Calu3 (cell line): ENCODE results near the gene SNX30. TPM values are rescaled to one million over a fixed set of nuclear protein-coding genes. Genes with fewer than 3 reads are reported as not detected.

Experiments used
- BruUV-seq: library from RNA; stranded (reverse); fragments of 400-500 nt; replicated peaks from 2 replicates; lab custom pipeline; 2021; lab: Mats Ljungman, UMichigan
- CTCF ChIA-PET: fragments of 300-600 bp; sonication (Branson Sonifier 250); formaldehyde crosslinking; loops from one replicate; lab custom pipeline; 2022; ENCODE audit warnings: antibody characterized with exemption; lab: Charles Lee
- DNase-seq: peaks from one replicate; pipeline ENCODE4 v3.0.0; 2022
- H3K27ac Mint-ChIP-seq: one replicate; pipeline ENCODE4 v1.8.0; 2022; ENCODE audit warnings: mixed read lengths; ENCODE audit not compliant: unreplicated experiment
- H3K27me3 Mint-ChIP-seq: one replicate; pipeline ENCODE4 v1.8.0; 2022; ENCODE audit warnings: mixed read lengths; ENCODE audit not compliant: unreplicated experiment
- H3K36me3 Mint-ChIP-seq: one replicate; pipeline ENCODE4 v1.8.0; 2022; ENCODE audit warnings: mild to moderate bottlenecking, moderate library complexity, mixed read lengths; ENCODE audit not compliant: insufficient read depth, unreplicated experiment
- H3K4me1 Mint-ChIP-seq: one replicate; pipeline ENCODE4 v1.8.0; 2022; ENCODE audit warnings: mild to moderate bottlenecking, low read depth, mixed read lengths; ENCODE audit not compliant: unreplicated experiment
- H3K4me3 Mint-ChIP-seq: one replicate; pipeline ENCODE4 v1.8.0; 2022; ENCODE audit warnings: mild to moderate bottlenecking, low read depth, moderate library complexity, mixed read lengths; ENCODE audit not compliant: unreplicated experiment
- H3K9me3 Mint-ChIP-seq: one replicate; pipeline ENCODE4 v1.8.0; 2022; ENCODE audit warnings: low read depth, mixed read lengths; ENCODE audit not compliant: unreplicated experiment
- intact Hi-C: fragments of 100-400 bp; cut with micrococcal nuclease; formaldehyde crosslinking; loops from one replicate; pipeline ENCODE4 v1.10.0; 2022; ENCODE audit not compliant: unreplicated experiment
- total RNA-seq: library from RNA; stranded (reverse); gene quantifications from 2 replicates; pipeline ENCODE4 v1.2.3, GENCODE V29; 2022
- TF ChIP-seq, protein P1 (sequence below): fragments of 200-600 bp; IDR thresholded peaks from one replicate; pipeline ENCODE4 v1.8.0; 2022; ENCODE audit warnings: antibody characterized with exemption; ENCODE audit not compliant: unreplicated experiment

Gene SNX30
- total RNA-seq, 1 experiment from 2014 or later, result 8.7 TPM

DNA sequence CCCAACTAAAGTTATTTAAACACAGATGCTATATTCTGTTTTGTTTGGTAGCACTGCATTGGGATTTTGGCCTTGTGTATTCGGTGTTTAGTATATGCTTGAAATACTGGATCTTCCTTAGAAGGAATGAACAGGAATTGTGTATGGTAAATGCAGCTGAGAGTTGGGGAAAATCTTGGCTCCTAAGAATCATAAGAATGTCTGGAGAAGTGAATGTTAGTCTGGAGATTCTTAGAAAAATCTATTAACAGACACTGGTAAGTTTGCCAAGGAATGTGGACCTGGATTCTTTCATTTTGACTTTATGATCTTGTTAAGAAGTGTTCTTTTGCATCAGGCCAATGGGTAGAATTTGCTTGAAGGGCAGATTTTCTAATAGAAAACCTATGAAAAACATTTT, 38.9 kb downstream of the SNX30 start:
- no peak for DNase-seq
- TF ChIP-seq, protein P1, sequence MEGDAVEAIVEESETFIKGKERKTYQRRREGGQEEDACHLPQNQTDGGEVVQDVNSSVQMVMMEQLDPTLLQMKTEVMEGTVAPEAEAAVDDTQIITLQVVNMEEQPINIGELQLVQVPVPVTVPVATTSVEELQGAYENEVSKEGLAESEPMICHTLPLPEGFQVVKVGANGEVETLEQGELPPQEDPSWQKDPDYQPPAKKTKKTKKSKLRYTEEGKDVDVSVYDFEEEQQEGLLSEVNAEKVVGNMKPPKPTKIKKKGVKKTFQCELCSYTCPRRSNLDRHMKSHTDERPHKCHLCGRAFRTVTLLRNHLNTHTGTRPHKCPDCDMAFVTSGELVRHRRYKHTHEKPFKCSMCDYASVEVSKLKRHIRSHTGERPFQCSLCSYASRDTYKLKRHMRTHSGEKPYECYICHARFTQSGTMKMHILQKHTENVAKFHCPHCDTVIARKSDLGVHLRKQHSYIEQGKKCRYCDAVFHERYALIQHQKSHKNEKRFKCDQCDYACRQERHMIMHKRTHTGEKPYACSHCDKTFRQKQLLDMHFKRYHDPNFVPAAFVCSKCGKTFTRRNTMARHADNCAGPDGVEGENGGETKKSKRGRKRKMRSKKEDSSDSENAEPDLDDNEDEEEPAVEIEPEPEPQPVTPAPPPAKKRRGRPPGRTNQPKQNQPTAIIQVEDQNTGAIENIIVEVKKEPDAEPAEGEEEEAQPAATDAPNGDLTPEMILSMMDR, result no peak
- H3K27ac Mint-ChIP-seq, result no peak overlapping the region
- no TSS peak for BruUV-seq
- intact Hi-C loops, result no loop called here
- H3K4me3 Mint-ChIP-seq, result no peak overlapping the region
- CTCF ChIA-PET, result no interaction called here
- H3K9me3 Mint-ChIP-seq, result no peaks in the 10 kb centered on the region
- no peaks in the 10 kb centered on the region for H3K27me3 Mint-ChIP-seq
- peaks cover 26% of the 10 kb centered on the region for H3K4me1 Mint-ChIP-seq
- H3K36me3 Mint-ChIP-seq, result no peaks in the 10 kb centered on the region

DNA sequence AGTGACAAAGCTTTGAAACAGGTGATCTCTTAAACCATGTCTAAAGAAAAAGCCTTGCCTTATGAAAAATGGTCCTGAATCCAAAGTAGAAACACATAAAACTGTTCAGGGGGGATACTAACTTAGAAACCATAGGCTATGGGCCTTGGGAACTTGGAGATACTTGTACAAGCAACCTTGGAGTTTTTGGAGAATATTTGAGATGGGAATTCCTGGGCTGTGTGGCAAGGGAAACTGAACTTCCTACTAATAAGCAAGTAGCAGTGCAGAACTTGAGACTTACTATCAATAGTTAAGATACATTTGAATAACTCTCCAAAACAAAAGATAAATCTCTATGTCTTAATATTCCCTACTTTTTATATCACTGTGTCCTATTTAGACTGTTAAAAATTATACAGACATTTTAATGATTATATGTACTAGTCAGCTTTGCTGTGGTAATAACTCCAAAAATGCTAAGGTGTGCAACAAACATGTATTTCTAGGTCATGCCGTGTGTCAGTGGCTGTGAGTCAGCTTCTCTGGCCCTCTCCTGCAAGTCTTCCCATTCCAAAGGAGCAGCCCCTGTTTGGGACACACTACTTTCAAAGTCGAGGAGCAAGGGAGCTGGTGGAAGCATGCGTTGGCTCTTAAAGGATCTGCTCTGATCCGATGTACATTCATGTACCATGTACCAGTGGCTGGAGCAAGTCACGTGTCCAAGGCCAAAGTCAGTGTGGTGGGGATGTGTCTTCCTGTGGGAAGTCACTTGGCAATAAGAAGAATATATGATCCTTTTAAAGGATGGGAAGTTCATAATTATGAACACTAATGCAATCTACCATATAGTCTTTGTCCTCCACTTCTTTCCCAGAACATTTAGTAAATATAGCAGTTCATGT, 39.6 kb downstream of the SNX30 start:
- Mint-ChIP-seq H3K27me3 (no peaks in the 10 kb centered on the region), H3K4me1 (peaks cover 23% of the 10 kb centered on the region), H3K4me3 (no peak overlapping the region), H3K36me3 (no peaks in the 10 kb centered on the region), H3K27ac (no peak overlapping the region), H3K9me3 (no peaks in the 10 kb centered on the region)
- TF ChIP-seq, protein P1, result no peak
- CTCF ChIA-PET, result no interaction called here
- no TSS peak for BruUV-seq
- intact Hi-C loops, result loop anchor here (5.0 kb wide), 2 partner anchors 38 to 73 kb away; partner anchors contain the start of genes INIP and SNX30
- DNase-seq, result no peak

DNA sequence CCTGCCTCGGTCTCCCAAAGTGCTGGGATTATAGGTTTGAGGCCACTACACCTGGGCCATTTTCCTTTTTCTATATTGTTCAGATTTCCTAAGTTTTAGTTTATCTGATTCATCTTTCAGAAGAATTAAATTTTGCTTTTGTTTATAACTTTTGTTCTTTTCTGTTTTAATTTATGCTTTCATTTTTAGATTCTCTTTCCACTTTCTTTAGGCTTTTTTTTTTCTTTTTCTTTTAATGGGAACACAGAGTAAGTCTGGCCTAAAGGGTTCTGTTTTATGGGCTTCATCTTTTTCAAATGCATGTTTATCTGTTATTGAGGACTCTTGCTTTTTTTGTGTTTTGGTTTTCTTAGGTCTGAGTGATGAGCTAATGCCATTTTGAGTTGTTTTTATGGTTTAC, 42.1 kb downstream of the SNX30 start:
- H3K27ac Mint-ChIP-seq, result no peak overlapping the region
- H3K9me3 Mint-ChIP-seq, result no peaks in the 10 kb centered on the region
- no peaks in the 10 kb centered on the region for H3K36me3 Mint-ChIP-seq
- DNase-seq, result no peak
- peaks cover 13% of the 10 kb centered on the region for H3K4me1 Mint-ChIP-seq
- intact Hi-C loops, result loop anchor here (5.0 kb wide), 2 partner anchors 40 to 75 kb away; partner anchors contain the start of genes INIP and SNX30
- H3K27me3 Mint-ChIP-seq, result no peaks in the 10 kb centered on the region
- CTCF ChIA-PET, result interaction anchor here (0.6 to 1.0 kb wide), 2 partner anchors 69 to 75 kb away, joined by 7 read pairs; partner anchors contain the start of gene INIP
- H3K4me3 Mint-ChIP-seq, result no peak overlapping the region
- TF ChIP-seq, protein P1, result no peak
- no TSS peak for BruUV-seq

DNA sequence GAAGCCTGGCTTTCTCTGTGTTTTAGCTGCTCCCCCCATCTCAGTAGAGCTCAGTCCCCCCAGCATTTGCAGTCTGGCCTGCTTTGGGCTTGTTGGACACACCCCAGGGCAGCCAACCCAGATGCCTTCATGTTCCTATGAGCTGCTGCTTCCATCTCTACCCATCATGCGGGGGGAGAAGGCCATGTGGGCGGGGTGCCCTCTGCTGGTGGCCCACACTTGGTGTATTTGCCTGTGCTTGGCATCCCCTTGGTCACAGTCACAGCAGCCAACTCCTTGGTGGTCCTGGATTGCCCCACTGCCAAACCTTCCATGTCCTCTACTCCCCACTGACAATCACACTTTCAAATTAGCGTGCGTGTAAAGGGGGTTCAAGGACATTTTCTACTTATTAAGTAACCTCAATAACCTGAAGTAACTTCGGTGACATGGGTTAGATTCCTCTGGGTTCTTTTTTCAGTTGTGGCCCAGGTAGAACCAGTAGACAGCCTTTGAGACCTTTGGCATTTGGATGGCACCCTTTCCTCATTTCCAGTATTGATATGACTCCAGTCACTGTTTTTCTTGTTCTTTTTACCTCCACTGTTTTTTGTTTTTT, 42.8 kb downstream of the SNX30 start:
- CTCF ChIA-PET, result interaction anchor here (0.6 to 1.0 kb wide), 2 partner anchors 69 to 76 kb away, joined by 7 read pairs; partner anchors contain the start of gene INIP
- H3K4me1 Mint-ChIP-seq, result peaks cover 13% of the 10 kb centered on the region
- no peaks in the 10 kb centered on the region for H3K27me3 Mint-ChIP-seq
- no peak overlapping the region for H3K27ac Mint-ChIP-seq
- BruUV-seq, result no TSS peak
- no peaks in the 10 kb centered on the region for H3K9me3 Mint-ChIP-seq
- H3K4me3 Mint-ChIP-seq, result no peak overlapping the region
- H3K36me3 Mint-ChIP-seq, result no peaks in the 10 kb centered on the region
- TF ChIP-seq, protein P1, result peak; percentile 73
- intact Hi-C loops, result loop anchor here (5.0 kb wide), 2 partner anchors 41 to 76 kb away; partner anchors contain the start of genes INIP and SNX30
- DNase-seq, result peak; percentile 77
